ENCODE data around the gene SPECC1L.

- TF ChIP-seq POLR2A (IDR thresholded peaks at IDR 0.05) (no peak), CTCF (IDR thresholded peaks at IDR 0.05) (no peak)
Measured at GRCh38 chr22:24366701-24367100, 96.1 kb downstream of the SPECC1L start.

All from tibial nerve (tissue), 3 donors.